WTC11 (cell line): ENCODE results near the gene UBL5. TPM values are rescaled to one million over a fixed set of nuclear protein-coding genes. Genes with fewer than 3 reads are reported as not detected.

ENCODE experiments used
- ATAC-seq: fragments of 200-7000 bp; cut with Tn5 transposase; 2 replicates; pipeline ENCODE4 v1.10.0; 2021; ENCODE audit warnings: mild to moderate bottlenecking, moderate library complexity
- CTCF ChIA-PET: fragments of 300-600 bp; sonication (Branson Sonifier 250); formaldehyde crosslinking; loops from one replicate; lab custom pipeline; 2021; ENCODE audit warnings: antibody characterized with exemption; lab: Charles Lee
- POLR2A ChIA-PET: fragments of 350-600 bp; sonication (Branson Sonifier 250); formaldehyde crosslinking; loops from one replicate; lab custom pipeline; 2021; ENCODE audit warnings: antibody characterized with exemption; lab: Charles Lee
- DNase-seq: peaks from one replicate; pipeline ENCODE4 v3.0.0; 2021; ENCODE audit warnings: low spot score
- H3K27ac Mint-ChIP-seq: 2 replicates; pipeline ENCODE4 v1.8.0; 2021; ENCODE audit warnings: mixed read lengths
- H3K27me3 Mint-ChIP-seq: 2 replicates; pipeline ENCODE4 v1.8.0; 2021; ENCODE audit warnings: low read depth, mild to moderate bottlenecking, moderate library complexity, mixed read lengths
- H3K36me3 Mint-ChIP-seq: 2 replicates; pipeline ENCODE4 v1.8.0; 2021; ENCODE audit warnings: mixed read lengths
- H3K4me1 Mint-ChIP-seq: 2 replicates; pipeline ENCODE4 v1.8.0; 2022; ENCODE audit warnings: mixed read lengths
- H3K4me3 Mint-ChIP-seq: 2 replicates; pipeline ENCODE4 v1.8.0; 2021; ENCODE audit warnings: mild to moderate bottlenecking, moderate library complexity, mixed read lengths
- H3K9me3 Mint-ChIP-seq: 2 replicates; pipeline ENCODE4 v1.8.0; 2021; ENCODE audit warnings: mixed read lengths
- ATF3 ChIP-seq: sonication (generic); formaldehyde crosslinking; conservative IDR thresholded peaks from 2 replicates; pipeline ENCODE4 v1.8.1; 2022; ENCODE audit warnings: mild to moderate bottlenecking, missing genetic modification reagents
- ATF6 ChIP-seq: sonication (generic); formaldehyde crosslinking; IDR thresholded peaks from 2 replicates; pipeline ENCODE4 v1.8.1; 2023; ENCODE audit warnings: mild to moderate bottlenecking, missing genetic modification reagents
- E2F4 ChIP-seq: sonication (generic); formaldehyde crosslinking; IDR thresholded peaks from 2 replicates; pipeline ENCODE4 v1.8.1; 2022; ENCODE audit warnings: low read depth, mild to moderate bottlenecking, moderate library complexity, missing genetic modification reagents, borderline replicate concordance
- E2F5 ChIP-seq: sonication (generic); formaldehyde crosslinking; IDR thresholded peaks from 2 replicates; pipeline ENCODE4 v1.8.1; 2022; ENCODE audit warnings: mild to moderate bottlenecking, moderate library complexity, missing genetic modification reagents
- ERG ChIP-seq: fragments of 250-450 bp; sonication (Bioruptor Pico); IDR thresholded peaks from 2 replicates; pipeline ENCODE4 v1.8.0; 2021; ENCODE audit warnings: mild to moderate bottlenecking
- ETV6 ChIP-seq: sonication (generic); formaldehyde crosslinking; IDR thresholded peaks from 2 replicates; pipeline ENCODE4 v1.8.1; 2022; ENCODE audit warnings: mild to moderate bottlenecking, missing genetic modification reagents
- FOXK1 ChIP-seq: sonication (generic); formaldehyde crosslinking; IDR thresholded peaks from 2 replicates; pipeline ENCODE4 v1.8.0; 2022; ENCODE audit warnings: mild to moderate bottlenecking, moderate library complexity, missing genetic modification reagents
- JAZF1 ChIP-seq: fragments of 250-450 bp; sonication (Bioruptor Pico); IDR thresholded peaks from 2 replicates; pipeline ENCODE4 v1.9.0; 2021; ENCODE audit warnings: moderate library complexity, mild to moderate bottlenecking, inconsistent platforms
- JUN ChIP-seq: sonication (generic); formaldehyde crosslinking; IDR thresholded peaks from 2 replicates; pipeline ENCODE4 v1.8.0; 2023; ENCODE audit warnings: mild to moderate bottlenecking, missing genetic modification reagents
- MAX ChIP-seq: sonication (generic); formaldehyde crosslinking; IDR thresholded peaks from 2 replicates; pipeline ENCODE4 v1.8.0; 2022; ENCODE audit warnings: mild to moderate bottlenecking, missing genetic modification reagents
- MYBL2 ChIP-seq: sonication (generic); formaldehyde crosslinking; IDR thresholded peaks from 2 replicates; pipeline ENCODE4 v1.8.1; 2023; ENCODE audit warnings: mild to moderate bottlenecking, moderate library complexity, missing genetic modification reagents
- NR3C1 ChIP-seq: sonication (generic); formaldehyde crosslinking; conservative IDR thresholded peaks from 2 replicates; pipeline ENCODE4 v1.8.1; 2023; ENCODE audit warnings: low read depth, mild to moderate bottlenecking, missing genetic modification reagents
- SMAD4 ChIP-seq: sonication (generic); formaldehyde crosslinking; IDR thresholded peaks from 2 replicates; pipeline ENCODE4 v1.8.0; 2022; ENCODE audit warnings: mild to moderate bottlenecking, missing genetic modification reagents
- USF2 ChIP-seq: sonication (generic); formaldehyde crosslinking; IDR thresholded peaks from 2 replicates; pipeline ENCODE4 v1.8.1; 2023; ENCODE audit warnings: mild to moderate bottlenecking, missing genetic modification reagents, moderate library complexity
- ZBTB43 ChIP-seq: sonication (generic); formaldehyde crosslinking; IDR thresholded peaks from 2 replicates; pipeline ENCODE4 v1.8.1; 2023; ENCODE audit warnings: mild to moderate bottlenecking, missing genetic modification reagents
- ZNF232 ChIP-seq: sonication (generic); formaldehyde crosslinking; IDR thresholded peaks from 2 replicates; pipeline ENCODE4 v1.8.0; 2022; ENCODE audit warnings: mild to moderate bottlenecking, missing genetic modification reagents
- ZNF263 ChIP-seq: sonication (generic); formaldehyde crosslinking; IDR thresholded peaks from 2 replicates; pipeline ENCODE4 v1.8.1; 2022; ENCODE audit warnings: low read depth, mild to moderate bottlenecking, moderate library complexity, missing genetic modification reagents
- ZNF317 ChIP-seq: sonication (generic); formaldehyde crosslinking; IDR thresholded peaks from 2 replicates; pipeline ENCODE4 v1.8.1; 2023; ENCODE audit warnings: low read depth, mild to moderate bottlenecking, moderate library complexity, missing genetic modification reagents, borderline replicate concordance
- ZNF416 ChIP-seq: fragments of 250-450 bp; sonication (Bioruptor Pico); IDR thresholded peaks from 2 replicates; pipeline ENCODE4 v1.9.0; 2021; ENCODE audit warnings: mild to moderate bottlenecking, inconsistent platforms
- ZNF512 ChIP-seq: sonication (generic); formaldehyde crosslinking; IDR thresholded peaks from 2 replicates; pipeline ENCODE4 v1.8.1; 2022; ENCODE audit warnings: missing genetic modification reagents, borderline replicate concordance
- ZNF532 ChIP-seq: fragments of 250-450 bp; sonication (Bioruptor Pico); IDR thresholded peaks from 2 replicates; pipeline ENCODE4 v1.9.0; 2021; ENCODE audit warnings: mild to moderate bottlenecking, borderline replicate concordance
- total RNA-seq: library from RNA; stranded (reverse); gene quantifications from 3 replicates; pipeline ENCODE4 v1.2.3, GENCODE V29; 2021

The UBL5 gene
- total RNA-seq, 1 experiment from 2014 or later: 402 TPM

GRCh38 chr19:9792206-9793070, 35.3 kb upstream of the UBL5 start:
- CTCF ChIA-PET: interaction anchor here (2.0 kb wide), 1 partner anchor 206 kb away, joined by 6 read pairs; no protein-coding TSS in a partner anchor
- Mint-ChIP-seq H3K27ac (0 out of 2 replicates have a peak overlapping the region, but pooled peaks have one; percentile 36), H3K4me3 (peak overlapping the region; percentile 91), H3K9me3 (no peaks in the 10 kb centered on the region), H3K4me1 (peaks cover 39% of the 10 kb centered on the region), H3K27me3 (no peaks in the 10 kb centered on the region), H3K36me3 (peaks cover 2% of the 10 kb centered on the region; the same call in 1 of the 2 replicates)
- ATAC-seq: peak; percentile 69
- peak; percentile 97 for DNase-seq
- POLR2A ChIA-PET: no interaction called here
- TF ChIP-seq ZNF532 (CRISPR knock-in tag): no peak
- peak; percentile 95 for TF ChIP-seq MAX (CRISPR knock-in tag)
- TF ChIP-seq ZNF317 (CRISPR knock-in tag): peak; percentile 40; the same call in 1 of the 2 replicates
- TF ChIP-seq NR3C1: 0 out of 2 replicates have a peak, but pooled peaks have one; percentile 18
- TF ChIP-seq ETV6 (CRISPR knock-in tag): peak; percentile 79; the same call in 1 of the 2 replicates
- no peak for TF ChIP-seq ATF3 (CRISPR knock-in tag)
- no peak for TF ChIP-seq ZNF263 (CRISPR knock-in tag)
- no peak for TF ChIP-seq E2F4
- no peak for TF ChIP-seq ZBTB43
- peak; percentile 66; the same call in 1 of the 2 replicates for TF ChIP-seq MYBL2 (CRISPR knock-in tag)
- no peak for TF ChIP-seq JAZF1
- no peak for TF ChIP-seq ZNF416
- TF ChIP-seq SMAD4: no peak
- TF ChIP-seq ZNF232: no peak
- peak; percentile 38; the same call in 1 of the 2 replicates for TF ChIP-seq USF2 (CRISPR knock-in tag)
- TF ChIP-seq ERG (CRISPR knock-in tag): no peak
- TF ChIP-seq ATF6 (CRISPR knock-in tag): no peak
- TF ChIP-seq ZNF512 (CRISPR knock-in tag): no peak
- TF ChIP-seq JUN (CRISPR knock-in tag): no peak
- TF ChIP-seq FOXK1 (CRISPR knock-in tag): peak; percentile 64; the same call in 1 of the 2 replicates
- 0 out of 2 replicates have a peak, but pooled peaks have one; percentile 51 for TF ChIP-seq E2F5 (CRISPR knock-in tag)
